NCI-H1048 (cell line): Measurements from ENCODE around the gene EXD1.
"Not testable (repeated sequence)": the region's sequence is repeated elsewhere in the genome, so short reads cannot be mapped to it uniquely, and the experiment has no call there.

ENCODE experiments used
- DNase-seq: peaks from one replicate; lab custom pipeline; 2025; lab: John Stamatoyannopoulos, UW

Gene EXD1

GRCh38 chr15:41230650-41231421, at the start of gene EXD1, which contains the start of gene CHP1:
TSS of gene EXD1 (minus strand) at chr15:41230757. CDS start at chr15:41226575, 4,182 bp downstream.
TSS of gene CHP1 (plus strand) at chr15:41231268. CDS start at chr15:41231383, 115 bp downstream.
- peak; percentile 94 for DNase-seq

GRCh38 chr15:41279535-41280283, 49.2 kb upstream of the EXD1 start:
- no peak for DNase-seq

GRCh38 chr15:41278319-41278718, 47.8 kb upstream of the EXD1 start:
- DNase-seq = no peak

DNA sequence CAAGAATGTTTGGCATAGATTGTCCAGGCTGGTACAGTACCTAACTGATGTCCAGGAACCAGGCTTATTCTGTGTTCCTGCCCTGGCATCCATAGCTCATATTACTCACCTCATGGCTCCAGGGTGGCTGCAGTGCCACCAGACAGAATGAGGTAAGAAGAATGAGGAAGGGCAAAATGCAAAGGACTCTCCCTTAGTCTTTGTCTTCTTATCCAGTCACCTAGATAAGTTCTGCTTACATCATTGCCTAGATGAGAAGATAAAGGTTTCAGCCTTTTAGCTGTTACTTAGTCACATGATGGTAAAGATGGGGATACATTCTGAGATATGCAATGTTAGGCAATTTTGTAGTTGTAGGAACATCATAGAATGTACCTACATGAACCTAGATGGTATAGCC, 46.3 kb upstream of the EXD1 start:
- DNase-seq = no peak

- DNase-seq = no peak
These were observed 39.3 kb upstream of the EXD1 start for GRCh38 chr15:41269887-41270286.

GRCh38 chr15:41263891-41264351, 33.4 kb upstream of the EXD1 start:
- no peak for DNase-seq

DNA sequence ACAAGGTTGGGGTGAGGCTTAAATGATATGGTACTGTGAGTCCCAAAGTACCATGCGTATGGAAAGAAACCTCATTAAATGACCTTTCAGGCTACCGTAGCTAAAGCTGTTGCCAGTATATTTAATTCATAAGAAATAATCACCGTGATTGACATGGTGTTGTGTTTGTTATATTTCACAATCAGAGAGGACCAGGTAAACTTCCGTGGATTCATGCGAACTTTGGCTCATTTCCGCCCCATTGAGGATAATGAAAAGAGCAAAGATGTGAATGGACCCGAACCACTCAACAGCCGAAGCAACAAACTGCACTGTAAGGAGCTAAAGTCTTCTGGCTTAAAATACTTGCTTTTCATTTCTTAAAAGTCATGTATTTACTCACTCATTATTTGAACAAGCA, 32.0 kb upstream of the EXD1 start:
- no peak for DNase-seq

DNA sequence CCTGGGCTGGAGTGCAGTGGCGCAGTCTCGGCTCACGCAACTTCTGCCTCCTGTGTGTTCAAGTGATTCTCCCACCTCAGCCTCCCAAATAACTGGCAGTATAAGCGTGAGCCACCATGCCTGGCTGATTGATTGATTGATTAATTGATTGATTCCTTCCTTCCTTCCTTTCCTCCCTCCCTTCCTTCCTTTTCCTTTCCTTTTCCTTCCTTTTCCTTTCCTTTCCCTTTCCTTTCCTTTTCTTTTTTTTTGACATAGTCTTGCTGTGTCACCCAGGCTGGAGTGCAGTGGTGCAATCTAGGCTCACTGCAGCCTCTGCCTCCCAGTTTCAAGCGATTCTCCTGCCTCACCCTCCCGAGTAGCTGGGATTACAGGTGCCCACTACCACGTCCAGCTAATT, 30.4 kb upstream of the EXD1 start:
- not testable (repeated sequence) for DNase-seq

GRCh38 chr15:41259546-41260189, 29.1 kb upstream of the EXD1 start:
- no peak for DNase-seq

- DNase-seq = no peak
These were observed 28.4 kb upstream of the EXD1 start for GRCh38 chr15:41258750-41259471.

GRCh38 chr15:41256577-41257038, 26.1 kb upstream of the EXD1 start:
- DNase-seq = no peak

GRCh38 chr15:41256103-41256502, 25.5 kb upstream of the EXD1 start:
- no peak for DNase-seq

- DNase-seq = no peak
These were observed 24.0 kb upstream of the EXD1 start for GRCh38 chr15:41254560-41254959.

GRCh38 chr15:41251411-41251810, 20.9 kb upstream of the EXD1 start:
- no peak for DNase-seq

GRCh38 chr15:41250745-41251144, 20.2 kb upstream of the EXD1 start:
- not testable (repeated sequence) for DNase-seq

DNA sequence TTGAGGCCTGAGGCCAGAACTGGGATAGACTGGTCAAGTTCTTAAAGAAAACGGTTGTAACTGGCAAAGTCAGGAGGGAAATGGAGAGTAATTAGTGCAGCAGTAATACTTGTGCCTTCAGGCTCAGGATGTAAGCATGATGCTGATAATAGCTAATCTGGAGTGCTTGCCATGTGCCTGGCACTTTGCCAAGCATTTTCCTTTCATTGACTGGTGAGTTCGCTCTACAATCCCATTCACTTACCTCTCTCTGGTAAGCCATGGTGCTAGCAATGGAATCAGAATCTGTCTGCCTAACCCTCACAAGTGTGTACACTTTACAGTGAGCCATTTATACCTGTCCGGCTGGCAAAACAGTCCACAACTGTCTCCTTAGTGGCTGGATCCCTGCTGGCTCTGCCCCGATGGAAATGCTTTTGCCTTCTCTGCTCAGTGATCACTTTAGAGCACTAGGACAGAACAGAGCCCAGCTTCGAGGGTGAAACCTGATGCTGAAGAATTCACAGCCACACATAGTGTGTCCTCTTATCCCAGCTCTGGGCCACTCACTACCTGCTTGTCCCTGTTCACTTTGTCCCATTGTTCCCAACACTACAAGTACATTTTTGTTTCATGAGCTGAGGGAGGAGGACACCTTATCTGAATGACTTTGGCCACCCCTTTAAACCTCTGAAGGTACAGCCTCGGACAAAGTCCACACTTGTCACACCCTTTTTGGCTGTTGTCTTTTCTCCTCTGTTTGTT, 10.8 kb upstream of the EXD1 start:
- no peak for DNase-seq

DNA sequence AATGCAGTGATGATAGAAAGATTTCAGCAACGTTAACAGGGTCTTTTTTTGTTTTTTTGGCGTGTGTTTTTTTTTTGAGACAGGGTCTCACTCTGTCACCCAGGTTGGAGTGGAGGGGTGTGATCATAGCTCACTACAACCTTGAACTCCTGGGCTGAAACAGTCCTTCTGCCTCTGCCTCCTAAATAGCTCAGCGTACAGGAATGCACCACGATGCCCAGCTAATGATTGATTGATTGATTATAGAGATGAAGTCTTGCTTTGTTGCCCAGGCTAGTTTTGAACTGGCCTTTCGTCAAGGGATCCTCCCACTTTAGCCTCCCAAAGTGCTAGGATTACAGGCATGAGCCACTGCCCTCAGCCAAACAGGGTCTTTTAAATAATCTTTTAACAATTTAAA, 7.5 kb upstream of the EXD1 start:
- no peak for DNase-seq

GRCh38 chr15:41235929-41236328, 5.4 kb upstream of the EXD1 start:
- no peak for DNase-seq

GRCh38 chr15:41235228-41235627, 4.7 kb upstream of the EXD1 start:
- DNase-seq = not testable (repeated sequence)

DNA sequence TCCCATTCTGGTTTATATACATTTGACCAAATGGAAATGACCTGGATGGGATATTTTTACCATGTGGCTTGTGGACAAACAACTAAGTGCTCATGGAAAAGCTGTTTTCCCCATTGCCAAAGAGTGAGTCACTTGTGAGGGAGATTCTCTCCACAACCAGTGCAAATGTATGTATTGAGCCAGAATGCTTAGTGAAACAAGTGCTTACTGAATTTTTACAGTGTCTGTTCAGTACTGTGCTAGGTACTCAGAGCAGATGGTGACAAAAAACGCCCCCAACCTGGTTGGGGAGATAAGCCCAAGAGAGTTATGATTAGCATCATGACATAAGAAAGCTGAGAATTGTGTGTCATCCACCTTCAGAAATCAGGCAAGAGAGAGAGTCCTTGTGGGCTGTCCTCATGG, 2.8 kb upstream of the EXD1 start:
- DNase-seq = no peak
